Brain microvascular endothelial cell (primary cell): Measurements from ENCODE around the gene TLR3.

ENCODE experiments used
- DNase-seq: peaks from one replicate; pipeline ENCODE4 v3.0.0-alpha.2; 2020
- H3K27ac ChIP-seq: fragments of 250-450 bp; sonication (Bioruptor Pico); 2 replicates; pipeline ENCODE4 v1.5.1; 2020; ENCODE audit warnings: mild to moderate bottlenecking, moderate library complexity
- H3K27me3 ChIP-seq: fragments of 250-450 bp; sonication (Bioruptor Pico); replicated peaks from 2 replicates; pipeline ENCODE4 v1.5.1; 2020; ENCODE audit warnings: mild to moderate bottlenecking
- H3K36me3 ChIP-seq: fragments of 250-450 bp; sonication (Bioruptor Pico); replicated peaks from 2 replicates; pipeline ENCODE4 v1.5.1; 2020; ENCODE audit warnings: mild to moderate bottlenecking
- H3K4me3 ChIP-seq: 2 replicates; pipeline ENCODE4 v1.5.1; 2011; ENCODE audit warnings: low read depth, mild to moderate bottlenecking, control low read depth, low read length, moderate library complexity
- in situ Hi-C: cut with HindIII; loops from 2 replicates; pipeline ENCODE4 v1.10.0; 2017; ENCODE audit warnings: low sequenced_read_pairs, low pct_ligation_motif_present
- TF ChIP-seq, protein P1 (sequence below): IDR thresholded peaks from 2 replicates; pipeline ENCODE4 v1.5.1; 2011; ENCODE audit warnings: low read depth, mild to moderate bottlenecking, moderate library complexity, low read length, control low read depth, inconsistent platforms; ENCODE audit errors: missing control alignments

Gene TLR3

GRCh38 chr4:186082221-186082620 lies 13.3 kb downstream of the TLR3 start:
- H3K4me3 ChIP-seq: no peak overlapping the region
- H3K27me3 ChIP-seq: no peaks in the 10 kb centered on the region
- no peak overlapping the region for H3K27ac ChIP-seq
- no peak for DNase-seq
- H3K36me3 ChIP-seq: no peaks in the 10 kb centered on the region
- in situ Hi-C loops: no loop called here
- TF ChIP-seq, protein P1, sequence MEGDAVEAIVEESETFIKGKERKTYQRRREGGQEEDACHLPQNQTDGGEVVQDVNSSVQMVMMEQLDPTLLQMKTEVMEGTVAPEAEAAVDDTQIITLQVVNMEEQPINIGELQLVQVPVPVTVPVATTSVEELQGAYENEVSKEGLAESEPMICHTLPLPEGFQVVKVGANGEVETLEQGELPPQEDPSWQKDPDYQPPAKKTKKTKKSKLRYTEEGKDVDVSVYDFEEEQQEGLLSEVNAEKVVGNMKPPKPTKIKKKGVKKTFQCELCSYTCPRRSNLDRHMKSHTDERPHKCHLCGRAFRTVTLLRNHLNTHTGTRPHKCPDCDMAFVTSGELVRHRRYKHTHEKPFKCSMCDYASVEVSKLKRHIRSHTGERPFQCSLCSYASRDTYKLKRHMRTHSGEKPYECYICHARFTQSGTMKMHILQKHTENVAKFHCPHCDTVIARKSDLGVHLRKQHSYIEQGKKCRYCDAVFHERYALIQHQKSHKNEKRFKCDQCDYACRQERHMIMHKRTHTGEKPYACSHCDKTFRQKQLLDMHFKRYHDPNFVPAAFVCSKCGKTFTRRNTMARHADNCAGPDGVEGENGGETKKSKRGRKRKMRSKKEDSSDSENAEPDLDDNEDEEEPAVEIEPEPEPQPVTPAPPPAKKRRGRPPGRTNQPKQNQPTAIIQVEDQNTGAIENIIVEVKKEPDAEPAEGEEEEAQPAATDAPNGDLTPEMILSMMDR: no peak

DNA sequence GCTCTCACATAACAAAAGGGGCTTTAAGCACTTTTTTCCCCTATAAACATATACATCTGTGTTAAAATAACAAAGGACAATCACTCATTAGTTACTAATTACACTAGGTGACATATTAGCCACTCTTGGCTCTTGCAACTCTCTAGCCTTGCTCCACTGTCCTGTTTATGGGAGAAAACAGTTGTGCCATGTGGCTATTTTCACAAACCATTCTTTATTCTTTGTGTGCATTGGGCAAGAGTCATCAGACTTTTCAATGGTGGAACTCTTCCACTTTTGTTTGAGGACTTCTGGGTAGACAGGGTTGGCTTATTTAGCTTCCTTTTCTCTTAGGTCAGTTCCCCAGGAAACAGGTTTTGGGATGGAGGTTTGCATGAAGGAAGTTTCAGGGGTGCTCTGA lies 19.6 kb downstream of the TLR3 start:
- Histone ChIP-seq H3K27me3 (no peaks in the 10 kb centered on the region), H3K27ac (no peak overlapping the region)
- TF ChIP-seq, protein P1: no peak

GRCh38 chr4:186092296-186092695 lies 23.3 kb downstream of the TLR3 start:
- H3K36me3 ChIP-seq: no peaks in the 10 kb centered on the region
- H3K27me3 ChIP-seq: peaks cover 4% of the 10 kb centered on the region
- no peak overlapping the region for H3K27ac ChIP-seq
- in situ Hi-C loops: no loop called here
- TF ChIP-seq, protein P1: no peak
- DNase-seq: no peak
- H3K4me3 ChIP-seq: no peak overlapping the region

More for the DNA sequence above, 19.6 kb downstream of the TLR3 start:
- no peak for DNase-seq
- in situ Hi-C loops: no loop called here
- Histone ChIP-seq H3K4me3 (no peak overlapping the region), H3K36me3 (no peaks in the 10 kb centered on the region)

DNA sequence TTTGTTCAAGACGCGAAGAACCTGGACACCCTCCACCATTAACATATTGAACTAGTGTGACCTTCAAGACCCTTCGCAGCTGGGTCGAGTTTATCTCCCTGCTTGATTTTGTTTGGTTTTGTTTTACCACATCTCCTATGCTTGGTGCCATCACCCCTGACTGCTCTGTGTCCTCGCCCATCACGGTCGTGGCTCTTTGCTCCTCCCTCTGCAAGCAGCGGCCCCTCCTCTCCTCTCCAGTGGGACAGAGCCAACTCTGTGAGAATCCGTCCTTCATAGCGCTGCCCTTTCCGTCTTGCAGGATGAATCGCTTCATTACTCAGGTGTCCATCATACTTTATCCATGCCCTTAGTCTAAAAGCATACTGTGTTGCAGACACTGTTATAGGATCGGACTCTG lies 26.4 kb downstream of the TLR3 start:
- Histone ChIP-seq H3K4me3 (no peak overlapping the region), H3K27ac (no peak overlapping the region), H3K27me3 (peaks cover 4% of the 10 kb centered on the region), H3K36me3 (no peaks in the 10 kb centered on the region)
- in situ Hi-C loops: no loop called here
- TF ChIP-seq, protein P1: no peak
- no peak for DNase-seq

DNA sequence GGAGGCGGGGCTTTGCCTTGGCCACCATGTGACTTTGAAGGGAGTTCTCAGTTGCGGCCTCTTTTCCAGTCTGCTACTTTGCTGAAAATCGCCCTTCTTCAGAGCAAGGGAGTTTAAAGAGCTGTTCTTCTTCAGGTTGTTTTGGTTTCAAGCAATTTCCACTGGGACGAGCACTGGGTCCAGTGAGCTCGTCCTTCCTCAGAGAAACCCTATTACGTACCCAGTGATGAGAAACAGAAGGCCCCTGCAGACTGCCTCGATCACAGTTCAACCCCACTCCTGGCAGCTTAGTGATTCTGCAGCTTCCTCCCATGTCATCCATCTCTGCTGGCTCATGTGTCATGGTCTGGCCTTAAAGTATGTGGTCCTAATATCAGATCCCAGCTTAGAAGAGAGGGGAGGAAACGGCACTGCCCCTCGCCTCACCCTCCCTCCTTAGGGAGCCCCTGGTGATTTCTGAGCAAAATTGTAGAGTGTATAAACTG lies 27.8 kb downstream of the TLR3 start:
- TF ChIP-seq, protein P1: no peak
- H3K4me3 ChIP-seq: no peak overlapping the region
- in situ Hi-C loops: no loop called here
- H3K27me3 ChIP-seq: peaks cover 4% of the 10 kb centered on the region
- DNase-seq: no peak
- no peak overlapping the region for H3K27ac ChIP-seq
- H3K36me3 ChIP-seq: no peaks in the 10 kb centered on the region

DNA sequence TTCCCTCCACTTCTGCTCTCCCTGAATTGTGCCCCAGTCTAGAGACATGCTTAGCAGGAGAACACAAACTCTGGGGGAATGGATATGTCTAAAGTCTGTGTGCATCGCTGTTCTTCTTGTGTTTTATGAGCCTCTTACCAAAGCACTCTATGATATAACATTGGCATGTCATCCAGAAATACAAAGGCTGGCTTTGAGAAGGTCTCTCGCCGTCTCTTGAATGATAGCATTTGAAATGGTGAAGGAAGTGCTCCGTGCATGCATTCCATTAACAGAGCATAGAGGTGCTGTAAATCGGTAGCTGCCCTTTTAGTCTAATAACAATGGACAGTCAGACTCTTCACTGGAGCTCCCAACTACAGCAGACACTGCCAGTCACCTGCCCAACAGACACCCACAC lies 28.4 kb downstream of the TLR3 start:
- no peak for DNase-seq
- peaks cover 4% of the 10 kb centered on the region for H3K27me3 ChIP-seq
- no peaks in the 10 kb centered on the region for H3K36me3 ChIP-seq
- no peak overlapping the region for H3K4me3 ChIP-seq
- in situ Hi-C loops: no loop called here
- H3K27ac ChIP-seq: no peak overlapping the region
- TF ChIP-seq, protein P1: no peak
